Fibroblast of the conjunctiva (primary cell): ENCODE results near the gene AIG1.

Experiments used
- DNase-seq: peaks from one replicate; pipeline ENCODE4 v3.0.0-alpha.2; 2010; ENCODE audit warnings: low read depth

The AIG1 gene

GRCh38 chr6:143369971-143370370 lies 309.3 kb downstream of the AIG1 start:
- no peak for DNase-seq

- no peak for DNase-seq
Observed at GRCh38 chr6:143370812-143371370, 310.2 kb downstream of the AIG1 start.

GRCh38 chr6:143372199-143372882 lies 311.7 kb downstream of the AIG1 start:
- DNase-seq, result no peak

- DNase-seq, result no peak
Observed at GRCh38 chr6:143374014-143374413, 313.3 kb downstream of the AIG1 start.

GRCh38 chr6:143375022-143375585 lies 314.4 kb downstream of the AIG1 start:
- DNase-seq, result no peak

DNA sequence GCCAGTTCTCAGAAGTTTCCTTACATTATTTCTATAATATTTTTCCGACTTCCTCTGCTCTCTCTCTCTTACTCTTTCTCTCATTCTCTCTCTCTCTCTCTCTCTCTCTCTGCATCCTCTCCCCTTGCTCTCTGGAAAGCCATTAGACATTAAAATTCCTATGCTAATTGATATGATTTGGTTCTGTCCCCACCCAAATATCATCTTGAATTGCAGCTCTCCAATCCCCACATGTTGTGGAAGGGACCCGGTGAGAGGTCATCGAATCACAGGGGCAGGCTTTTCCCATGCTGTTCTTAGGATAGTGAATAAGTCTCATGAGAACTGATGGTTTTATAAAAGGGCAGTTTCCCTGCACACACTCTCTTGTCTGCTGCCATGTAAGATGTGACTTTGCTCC lies 315.7 kb downstream of the AIG1 start:
- DNase-seq, result no peak

- DNase-seq, result no peak
Observed at GRCh38 chr6:143376861-143377260, 316.2 kb downstream of the AIG1 start.

GRCh38 chr6:143385636-143386035 lies 324.9 kb downstream of the AIG1 start:
- no peak for DNase-seq

DNA sequence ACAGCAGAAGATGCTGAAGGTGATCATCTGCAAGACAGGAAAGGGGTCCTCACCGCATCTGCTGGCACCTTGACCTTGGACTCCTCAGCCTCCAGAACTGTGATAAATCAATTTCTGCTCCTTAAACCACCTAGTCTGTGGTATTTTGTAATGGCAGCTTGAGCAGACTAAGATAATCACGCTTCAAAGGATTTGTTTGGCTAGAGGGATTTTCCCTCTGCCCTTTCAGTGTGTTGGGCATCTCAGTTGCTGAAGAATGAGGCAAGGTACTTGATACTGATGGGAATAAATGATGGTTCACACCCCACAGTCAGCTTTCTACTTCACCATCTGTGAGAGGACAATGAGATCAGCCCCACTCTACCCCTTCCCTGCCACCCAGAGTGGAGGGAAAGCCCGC lies 329.6 kb downstream of the AIG1 start:
- no peak for DNase-seq
